ENCODE measurements around the gene TAAR9.
"Not testable (repeated sequence)": the region's sequence is repeated elsewhere in the genome, so short reads cannot be mapped to it uniquely, and the experiment has no call there.

Gene TAAR9

GRCh38 chr6:132526461-132526860 is 11.6 kb upstream of the TAAR9 start:
- no peak for DNase-seq (ENCODE audit: low spot score)
- in situ Hi-C loops (cut with MboI; ENCODE audit: low pct_unique_long_range_greater_than_20kb, low sequenced_read_pairs, unreplicated experiment) = loop anchor here (5.0 kb wide), 1 partner anchor 241 kb away; no protein-coding TSS in a partner anchor
- no peak for TF ChIP-seq CTCF (IDR thresholded peaks at IDR 0.05; ENCODE audit: extremely low read depth, insufficient read depth, missing control alignments)

- in situ Hi-C loops (cut with MboI; ENCODE audit: low pct_unique_long_range_greater_than_20kb, low sequenced_read_pairs, unreplicated experiment) = loop anchor here (5.0 kb wide), 1 partner anchor 240 kb away; no protein-coding TSS in a partner anchor
Measured at GRCh38 chr6:132527791-132528190, 10.3 kb upstream of the TAAR9 start.

GRCh38 chr6:132530293-132530974 is 7.6 kb upstream of the TAAR9 start:
- in situ Hi-C loops (cut with MboI; ENCODE audit: low pct_unique_long_range_greater_than_20kb, low sequenced_read_pairs, unreplicated experiment) = no loop called here
- peak; percentile 24 for DNase-seq (ENCODE audit: low spot score)
- TF ChIP-seq CTCF (IDR thresholded peaks at IDR 0.05; ENCODE audit: extremely low read depth, insufficient read depth, missing control alignments) = peak; percentile 70

More at GRCh38 chr6:132527791-132528190, 10.3 kb upstream of the TAAR9 start:
- no peak for DNase-seq (ENCODE audit: low spot score)
- no peak for TF ChIP-seq CTCF (IDR thresholded peaks at IDR 0.05; ENCODE audit: extremely low read depth, insufficient read depth, missing control alignments)

- in situ Hi-C loops (cut with MboI; ENCODE audit: low pct_unique_long_range_greater_than_20kb, low sequenced_read_pairs, unreplicated experiment); DNase-seq (ENCODE audit: low spot score): not testable (repeated sequence)
Measured at GRCh38 chr6:132534546-132534945, 3.5 kb upstream of the TAAR9 start.

GRCh38 chr6:132537145-132537544 is 932 bp upstream of the TAAR9 start:
- in situ Hi-C loops (cut with MboI; ENCODE audit: low pct_unique_long_range_greater_than_20kb, low sequenced_read_pairs, unreplicated experiment) = no loop called here
- no peak for TF ChIP-seq CTCF (IDR thresholded peaks at IDR 0.05; ENCODE audit: extremely low read depth, insufficient read depth, missing control alignments)
- no peak for DNase-seq (ENCODE audit: low spot score)

- no peak for TF ChIP-seq CTCF (IDR thresholded peaks at IDR 0.05; ENCODE audit: extremely low read depth, insufficient read depth, missing control alignments)
- DNase-seq (ENCODE audit: low spot score) = no peak
- in situ Hi-C loops (cut with MboI; ENCODE audit: low pct_unique_long_range_greater_than_20kb, low sequenced_read_pairs, unreplicated experiment) = no loop called here
Measured at GRCh38 chr6:132544826-132545225, 6.7 kb downstream of the TAAR9 start.

GRCh38 chr6:132548746-132549463 is 10.8 kb downstream of the TAAR9 start:
- TF ChIP-seq CTCF (IDR thresholded peaks at IDR 0.05; ENCODE audit: extremely low read depth, insufficient read depth, missing control alignments) = no peak
- in situ Hi-C loops (cut with MboI; ENCODE audit: low pct_unique_long_range_greater_than_20kb, low sequenced_read_pairs, unreplicated experiment) = no loop called here
- no peak for DNase-seq (ENCODE audit: low spot score)
